Left renal pelvis (tissue), 4 donors: Measurements from ENCODE around the gene APPBP2. TPM values are rescaled to one million over a fixed set of nuclear protein-coding genes. Genes with fewer than 3 reads are reported as not detected.
"Not testable (repeated sequence)": the region's sequence is repeated elsewhere in the genome, so short reads cannot be mapped to it uniquely, and the experiment has no call there.

ENCODE experiments used
- DNase-seq, 4 donors: peaks; one replicate each; pipeline ENCODE4 v3.0.0-alpha.2; 2013; ENCODE audit warnings: low read depth in 4 of 4, low spot score in 3 of 4
- polyA plus RNA-seq, 4 donors: library from polyadenylated mRNA; unstranded; fragments of 120-200 nt; gene quantifications; one replicate each; pipeline ENCODE4 v1.2.1, GENCODE V29; 2013; ENCODE audit not compliant: insufficient read length in 4 of 4

Gene APPBP2
- polyA plus RNA-seq, 4 donors, result 49.4 to 57.5 (median 56.1) TPM

DNA sequence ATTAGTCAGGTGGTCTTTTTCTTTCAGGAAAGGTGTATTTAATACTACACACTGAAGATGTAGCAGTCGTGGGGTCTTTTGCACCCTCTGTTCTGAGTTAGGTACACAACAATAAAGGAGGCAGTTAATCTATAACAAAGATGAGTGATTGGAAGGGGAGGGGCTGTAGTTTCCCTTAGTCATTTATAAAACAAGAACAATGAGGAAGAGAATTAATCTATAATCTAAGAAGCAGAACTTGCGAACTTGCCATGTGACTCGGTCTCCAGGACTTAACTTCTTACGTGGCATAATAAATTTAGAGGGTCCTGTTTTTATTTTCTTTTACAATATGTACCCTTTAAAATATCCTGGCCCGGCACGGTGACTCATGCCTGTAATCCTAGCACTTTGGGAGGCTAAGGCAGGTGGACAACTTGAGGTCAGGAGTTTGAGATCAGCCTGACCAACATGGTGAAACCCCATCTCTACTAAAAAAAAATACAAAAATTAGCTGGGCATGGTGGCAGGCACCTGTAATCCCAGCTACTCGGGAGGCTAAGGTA is 8.6 kb upstream of the APPBP2 start:
- DNase-seq, result no peak

DNA sequence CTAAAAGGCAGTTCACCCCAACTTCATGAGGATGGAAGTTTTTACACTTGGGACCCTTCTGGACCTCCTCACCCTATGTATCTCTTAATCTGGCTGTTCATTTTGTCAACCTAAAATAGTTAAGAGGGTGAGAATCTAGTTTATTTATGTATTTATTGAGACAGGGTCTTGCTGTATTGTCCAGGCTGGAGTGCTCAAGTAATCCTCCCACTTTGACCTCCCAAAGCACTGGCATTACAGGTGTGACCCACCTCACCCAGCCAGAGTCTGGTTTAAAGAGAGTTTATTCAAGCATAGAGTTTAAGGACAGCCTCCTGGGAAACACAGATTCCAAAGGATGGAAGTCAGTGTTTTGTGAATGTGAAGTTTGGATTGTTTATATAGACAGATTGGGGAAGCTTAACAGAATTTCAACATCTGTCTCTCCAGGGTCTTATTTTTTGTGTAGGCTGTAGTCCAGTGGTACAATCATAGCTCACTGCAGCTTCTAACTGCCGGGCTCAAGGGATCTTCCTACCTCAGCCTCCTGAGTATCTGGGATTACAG is 8.0 kb upstream of the APPBP2 start:
- no peak for DNase-seq

DNA sequence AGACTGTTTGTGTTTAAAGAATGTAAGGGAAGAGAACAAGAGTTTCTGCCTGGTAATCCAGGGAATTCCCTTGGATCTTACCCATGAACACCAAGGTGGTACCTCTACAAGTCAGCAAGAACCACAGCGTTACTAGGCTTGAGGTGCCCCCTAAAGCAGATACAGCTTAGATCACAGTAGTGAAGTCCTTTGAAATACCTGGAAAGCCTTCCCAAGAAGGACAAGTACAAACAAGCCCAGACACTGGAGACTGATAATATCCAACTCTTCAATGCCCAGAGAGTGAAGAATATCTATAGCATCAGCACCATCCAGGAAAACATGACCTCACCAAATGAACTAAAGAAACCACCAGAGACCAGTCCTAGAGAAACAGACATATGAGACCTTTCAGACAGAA is 3.8 kb upstream of the APPBP2 start:
- no peak for DNase-seq

DNA sequence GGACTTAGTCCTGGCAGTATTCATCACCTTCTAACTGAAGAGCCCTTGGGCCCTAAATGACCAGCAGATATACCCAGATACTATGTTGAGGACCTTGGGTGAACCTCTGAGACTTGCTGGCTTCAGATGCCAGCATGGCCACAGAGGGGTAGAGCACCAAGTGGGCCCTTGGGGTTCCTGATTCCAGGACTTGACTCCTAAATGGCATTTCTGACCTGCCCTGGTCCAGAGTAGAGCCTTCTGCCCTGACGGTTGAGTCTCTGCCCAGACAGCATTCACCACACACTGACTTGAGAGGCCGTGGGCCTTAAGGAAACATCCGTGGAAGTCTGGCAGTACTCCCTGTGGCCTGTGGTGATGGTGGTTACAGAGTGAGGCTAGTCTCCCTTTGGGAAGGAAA is 2.8 kb upstream of the APPBP2 start:
- DNase-seq, result no peak

DNA sequence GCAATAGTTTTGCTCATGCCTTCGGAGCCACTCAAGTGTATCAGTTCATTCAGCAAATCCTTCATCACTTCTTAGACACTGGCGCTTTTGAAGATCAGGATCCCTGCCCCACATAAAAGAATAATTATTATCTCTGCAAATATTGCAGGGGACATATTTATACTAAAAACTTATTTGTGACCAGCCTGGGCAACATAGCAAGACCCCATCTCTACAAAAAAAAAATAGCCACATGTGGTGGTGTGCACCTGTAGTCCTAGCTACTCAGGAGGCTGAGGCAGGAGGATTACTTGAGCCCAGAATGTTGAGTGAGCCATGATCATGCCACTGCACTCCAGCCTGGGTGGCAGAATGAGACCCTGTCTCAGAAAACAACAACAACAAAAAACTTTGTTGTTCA is 1.7 kb upstream of the APPBP2 start:
- DNase-seq, result no peak

DNA sequence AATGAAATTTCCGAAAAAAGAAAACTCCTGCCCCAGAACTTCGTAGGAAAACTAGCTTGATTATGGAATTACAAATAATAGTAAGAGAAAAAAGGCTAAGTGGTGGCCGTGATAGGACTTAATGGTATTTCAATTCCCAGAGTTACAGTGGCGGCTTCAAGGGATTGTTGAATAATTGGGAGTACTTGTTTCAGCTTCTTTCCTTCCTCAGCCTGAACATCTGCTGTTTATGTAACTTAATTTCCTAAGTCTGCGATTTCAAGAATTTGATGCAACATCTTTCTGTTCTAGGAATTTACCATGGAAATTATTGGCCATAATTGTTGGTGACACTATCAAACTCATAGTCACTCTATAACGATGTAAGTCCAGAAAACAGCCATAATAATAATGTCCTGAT is 684 bp upstream of the APPBP2 start:
- DNase-seq, result no peak

DNA sequence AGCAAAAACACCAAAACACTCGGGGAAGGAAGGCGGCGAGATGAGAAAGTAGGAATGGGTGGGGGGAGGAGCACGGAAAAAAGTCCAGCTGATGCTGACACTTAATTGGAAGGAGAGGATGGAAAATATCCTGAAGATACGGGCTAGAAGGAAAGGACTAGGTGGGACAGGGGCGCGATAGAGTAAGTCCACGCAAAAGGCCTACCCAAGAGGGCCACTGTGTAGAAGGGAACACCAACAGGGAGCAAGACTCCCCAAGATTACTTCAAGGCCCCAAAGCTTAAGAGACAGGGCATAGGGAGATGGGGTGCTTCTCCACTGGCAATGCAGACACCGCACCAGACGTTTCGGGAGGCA is 736 bp downstream of the APPBP2 start:
- DNase-seq, result peak in 2 of 4 donors; percentile 31 to 53

DNA sequence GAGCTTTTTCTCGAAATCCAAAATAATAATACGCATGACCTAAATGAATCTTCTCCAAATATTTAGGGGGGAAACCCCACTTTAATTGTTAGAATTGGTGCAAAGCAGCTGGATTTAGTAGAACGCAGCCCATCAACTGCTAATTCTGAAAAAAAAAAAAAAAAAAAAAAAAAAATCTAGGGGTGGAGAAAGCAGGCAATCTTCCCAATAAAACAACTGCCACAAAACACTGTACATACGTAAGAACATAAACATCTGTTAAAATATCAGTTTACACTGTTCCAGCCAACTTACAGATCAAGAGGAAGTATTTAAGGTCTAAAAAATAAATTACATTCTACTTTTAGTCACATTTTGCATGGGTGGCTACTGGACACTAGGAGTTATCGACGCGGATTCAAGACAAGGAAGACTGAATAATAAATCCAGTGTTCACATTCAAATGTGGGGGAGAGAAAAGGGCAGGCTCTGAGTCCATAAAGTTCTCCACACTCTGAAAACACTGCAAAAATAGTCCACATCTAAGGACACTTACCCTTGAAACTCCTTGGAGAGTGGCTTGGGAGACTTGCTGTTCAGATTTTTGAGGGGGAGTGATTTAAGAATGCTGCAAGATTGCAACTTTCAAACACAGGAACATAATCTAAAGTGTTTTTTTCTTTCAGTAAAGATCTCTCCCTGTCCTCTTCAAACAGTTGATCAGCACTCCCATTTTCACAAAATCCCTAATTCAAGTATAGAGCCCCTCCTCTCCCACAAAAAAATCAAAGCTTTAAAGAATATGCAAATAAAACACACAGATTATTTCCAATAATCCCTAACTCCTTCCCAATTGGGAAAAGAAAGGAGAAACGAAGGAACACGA is 1.3 kb downstream of the APPBP2 start:
- peak; percentile 43 to 58 (median 48) for DNase-seq

DNA sequence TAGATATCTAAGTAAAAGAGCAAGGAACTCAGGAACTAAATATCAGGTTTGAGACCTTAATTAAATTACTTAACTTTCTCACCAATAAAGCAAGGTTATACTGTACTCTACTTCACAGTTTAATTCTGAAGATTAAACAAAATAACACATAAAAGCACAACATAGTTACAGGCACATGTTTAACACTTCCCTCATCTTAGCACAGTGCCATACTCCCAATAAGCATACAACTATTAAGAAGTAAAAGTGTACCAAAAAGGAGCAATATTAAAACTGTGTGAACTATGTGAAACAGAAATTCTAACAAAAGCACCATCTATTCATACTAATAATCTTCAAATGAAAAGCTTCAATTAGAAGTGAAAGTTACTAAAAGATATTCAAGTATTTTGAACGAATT is 2.2 kb downstream of the APPBP2 start:
- no peak for DNase-seq

DNA sequence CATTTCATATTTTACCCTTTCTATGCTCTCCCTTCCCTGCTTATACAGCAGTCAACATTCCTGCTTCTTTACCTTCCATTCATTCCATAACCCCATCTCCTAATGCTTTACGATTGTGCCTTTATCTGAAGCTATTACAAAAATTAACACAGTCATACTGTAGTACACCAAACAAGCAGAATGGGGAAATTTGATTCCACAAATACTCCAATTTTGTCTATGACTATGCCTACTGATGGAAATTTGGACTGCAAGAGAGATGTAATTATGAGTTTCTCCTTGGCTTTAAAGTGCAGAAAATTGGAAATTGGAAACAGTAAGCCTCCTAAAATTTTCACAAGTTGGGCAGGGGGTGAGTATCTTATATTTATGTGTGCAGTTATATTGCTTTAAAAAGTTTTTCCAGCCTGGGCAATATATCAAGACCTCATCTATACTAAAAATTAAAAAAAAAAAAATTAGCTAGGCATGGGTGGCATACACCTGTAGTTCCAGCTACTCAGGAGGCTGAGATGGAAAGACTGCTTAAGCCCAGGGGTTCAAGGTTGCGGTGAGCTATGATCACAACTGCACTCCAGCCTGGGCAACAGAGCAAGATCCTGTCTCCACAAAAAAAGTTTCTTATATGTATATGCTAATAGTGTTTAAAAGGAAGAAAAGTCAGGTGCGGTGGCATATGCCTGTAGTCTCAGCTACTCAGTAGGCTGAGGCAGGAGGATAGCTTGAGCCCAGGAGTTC is 3.0 kb downstream of the APPBP2 start:
- DNase-seq, result no peak

DNA sequence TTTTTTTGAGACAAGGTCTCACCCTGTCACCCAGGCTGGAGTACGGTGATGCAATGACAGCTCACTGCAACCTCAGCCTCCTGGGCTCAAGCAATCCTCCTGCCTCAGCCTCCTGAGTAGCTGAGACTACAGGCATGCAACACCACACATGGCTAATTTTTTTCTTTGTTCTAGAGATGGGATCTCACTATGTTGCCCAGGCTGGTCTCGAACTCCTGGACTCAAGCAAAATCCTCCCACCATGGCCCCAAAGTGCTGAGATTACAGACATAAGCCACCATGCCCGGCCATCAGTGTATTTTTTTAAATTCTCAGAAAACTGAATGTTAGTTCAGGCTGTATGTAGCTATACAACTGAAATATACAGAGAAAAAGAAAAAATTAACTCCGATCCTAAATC is 6.2 kb downstream of the APPBP2 start:
- DNase-seq, result no peak

DNA sequence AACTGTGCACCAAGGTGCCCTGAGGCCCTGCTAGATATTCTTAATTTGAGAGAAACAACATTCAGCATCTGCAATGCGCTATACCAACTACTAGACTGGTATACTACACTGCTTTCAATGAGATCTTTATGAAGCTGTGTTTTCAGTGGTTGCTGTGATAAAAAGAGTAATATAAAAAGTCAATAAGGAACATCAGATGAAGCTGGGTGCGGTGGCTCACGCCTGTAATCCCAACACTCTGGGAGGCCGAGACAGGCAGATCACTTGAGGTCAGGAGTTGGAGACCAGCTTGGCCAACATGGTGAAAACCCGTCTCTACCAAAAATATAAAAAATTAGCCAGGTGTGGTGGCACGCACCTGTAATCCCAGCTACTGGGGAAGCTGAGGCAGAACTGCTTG is 10.4 kb downstream of the APPBP2 start:
- not testable (repeated sequence) for DNase-seq

DNA sequence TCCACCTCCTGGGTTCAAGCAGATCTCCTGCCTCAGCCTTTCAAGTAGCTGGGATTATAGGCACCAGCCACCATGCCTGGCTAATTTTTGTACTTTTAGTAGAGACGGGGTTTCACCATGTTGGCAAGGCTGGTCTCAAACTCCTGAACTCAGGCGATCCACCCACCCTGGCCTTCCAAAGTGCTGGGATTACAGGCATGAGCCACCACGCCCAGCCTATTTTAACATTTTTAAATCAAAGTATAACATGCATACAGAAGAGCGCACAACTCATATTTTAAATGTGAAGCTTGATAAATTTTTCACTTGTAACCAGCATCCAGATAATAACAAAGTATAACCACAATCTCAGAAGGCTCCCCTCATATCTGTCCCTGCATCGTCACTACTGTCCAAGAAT is 10.8 kb downstream of the APPBP2 start:
- DNase-seq, result not testable (repeated sequence)

DNA sequence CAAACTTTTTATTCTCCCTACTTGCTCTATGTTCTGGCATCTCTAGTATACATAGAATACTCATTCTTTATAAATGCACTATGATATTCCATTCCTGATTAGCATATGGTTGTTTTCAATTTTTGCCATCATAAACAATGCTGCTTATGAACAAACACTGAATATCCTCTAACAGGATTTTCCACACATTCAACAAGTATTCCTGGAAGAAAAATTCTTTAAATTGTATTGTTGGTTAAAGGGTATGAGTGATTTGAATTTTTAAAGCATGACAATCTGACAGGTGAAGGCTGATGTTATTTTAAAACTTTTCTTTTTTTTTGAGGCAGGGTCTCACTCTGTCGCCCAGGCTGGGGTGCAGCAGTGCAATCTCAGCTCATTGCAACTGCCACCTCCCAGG is 11.5 kb downstream of the APPBP2 start:
- no peak for DNase-seq

DNA sequence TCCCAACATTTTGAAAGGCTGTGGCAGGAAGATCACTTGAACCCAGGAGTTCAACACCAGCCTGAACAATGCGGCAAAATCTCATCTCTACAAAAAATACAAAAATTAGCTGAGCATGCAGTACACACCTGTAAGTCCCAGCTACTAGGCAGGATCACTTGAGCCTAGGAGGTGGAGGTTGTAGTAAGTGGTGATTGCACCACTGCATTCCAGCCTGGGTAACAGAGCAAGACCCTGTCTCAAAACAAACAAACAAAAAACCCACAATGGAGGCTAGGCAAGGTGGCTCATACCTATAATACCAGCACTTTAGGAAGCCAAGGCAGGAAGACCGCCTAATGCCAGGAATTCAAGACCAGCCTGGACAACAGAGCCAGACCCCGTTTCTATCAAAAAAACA is 12.0 kb downstream of the APPBP2 start:
- DNase-seq, result no peak

DNA sequence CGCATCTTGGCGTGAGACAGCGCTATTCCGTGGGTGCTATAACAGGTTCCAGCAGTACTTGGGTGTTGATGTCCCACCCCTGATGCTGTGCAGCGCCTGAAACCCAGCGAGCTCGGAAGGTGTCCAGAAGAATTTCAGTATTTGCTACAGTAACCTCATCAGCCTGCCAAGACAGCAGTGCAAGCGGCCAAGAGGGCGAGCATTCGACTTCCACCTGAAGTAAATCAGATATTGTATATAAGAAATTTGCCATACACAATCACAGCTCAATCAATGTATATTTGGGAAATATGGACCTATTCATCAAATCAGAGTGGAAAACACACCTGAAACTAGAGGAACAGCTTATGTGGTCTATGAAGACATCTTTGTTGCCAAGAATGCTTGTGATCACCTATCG is 13.0 kb downstream of the APPBP2 start:
- DNase-seq, result no peak

DNA sequence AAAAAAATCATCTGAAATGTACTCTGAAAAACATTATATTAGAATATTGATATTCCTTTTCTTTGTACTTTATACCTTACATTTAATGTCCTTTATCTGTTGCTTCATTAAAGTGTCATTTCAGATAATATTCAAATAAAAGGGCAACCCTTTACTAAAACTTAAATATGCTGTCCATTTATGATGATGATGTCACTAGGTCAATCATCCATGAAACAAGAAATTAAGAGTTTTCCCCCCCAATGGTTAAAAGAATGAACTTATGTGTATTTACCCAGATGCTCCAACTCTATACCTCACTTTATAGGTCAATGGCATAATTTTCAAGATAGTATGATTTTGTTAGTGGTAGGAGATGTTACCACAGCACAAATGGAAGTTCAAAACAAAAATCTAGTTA is 15.3 kb downstream of the APPBP2 start:
- DNase-seq, result no peak

DNA sequence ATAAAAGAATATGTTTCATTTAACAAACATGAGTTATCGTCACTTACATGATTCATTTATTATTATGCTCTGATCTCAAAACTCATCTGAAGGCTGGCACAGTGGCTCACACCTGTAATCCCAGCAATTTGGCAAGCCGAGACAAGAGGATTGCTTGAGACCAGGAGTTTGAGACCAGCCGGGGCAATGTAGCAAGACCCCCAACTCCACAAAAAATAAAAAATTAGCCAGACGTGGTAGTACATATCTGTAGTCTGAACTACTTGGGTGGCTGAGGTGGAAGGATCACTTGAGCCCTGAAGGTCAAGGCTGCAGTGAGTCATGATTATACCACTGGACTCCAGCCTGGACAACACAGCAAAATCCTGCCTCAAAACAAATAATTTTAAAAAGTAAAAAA is 16.0 kb downstream of the APPBP2 start:
- DNase-seq, result no peak

DNA sequence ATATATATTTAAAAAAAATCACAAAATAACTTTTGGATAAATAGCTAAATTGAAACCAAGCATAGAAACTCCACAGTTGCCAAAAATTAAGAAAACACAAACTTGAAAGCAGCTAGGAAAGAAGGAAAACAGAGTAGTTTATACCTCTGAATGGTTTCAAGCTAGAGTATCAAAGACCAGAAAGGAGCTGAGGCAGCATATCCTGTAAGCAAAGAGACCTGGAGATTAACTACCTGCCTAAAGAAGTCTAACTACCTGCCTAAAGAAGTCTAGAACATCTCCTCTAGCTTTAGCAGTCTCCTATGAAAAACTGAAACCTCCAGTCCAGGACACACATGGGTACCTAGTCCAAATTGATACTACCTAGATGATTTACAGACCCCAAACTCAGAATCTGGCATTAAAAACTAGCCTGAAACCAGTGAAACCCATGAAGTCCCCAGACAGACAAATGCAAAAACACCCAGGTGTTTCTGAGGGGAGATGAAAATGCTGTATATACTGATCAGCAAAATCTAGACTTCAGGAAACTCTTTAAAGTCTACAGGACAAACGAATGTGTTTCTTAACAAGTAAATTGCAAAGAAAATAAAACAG is 17.6 kb downstream of the APPBP2 start:
- no peak for DNase-seq

DNA sequence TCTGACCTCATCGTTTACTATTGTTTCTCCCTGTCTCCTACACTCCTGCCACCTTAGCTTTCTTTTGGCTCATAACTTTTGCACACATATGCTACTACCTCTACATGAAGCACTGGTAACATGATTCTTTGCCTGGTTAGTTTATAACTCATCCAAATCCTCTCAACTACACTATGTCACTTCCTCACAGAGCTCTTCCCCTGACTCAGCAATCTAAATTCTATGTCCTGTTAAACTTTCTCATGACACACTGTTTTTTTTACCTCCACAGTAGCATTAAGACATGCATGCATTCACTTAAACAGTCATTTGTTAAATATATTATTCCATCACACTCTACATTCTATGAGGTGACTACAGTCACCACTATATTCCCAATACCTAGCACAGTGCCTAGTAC is 19.7 kb downstream of the APPBP2 start:
- DNase-seq, result no peak

DNA sequence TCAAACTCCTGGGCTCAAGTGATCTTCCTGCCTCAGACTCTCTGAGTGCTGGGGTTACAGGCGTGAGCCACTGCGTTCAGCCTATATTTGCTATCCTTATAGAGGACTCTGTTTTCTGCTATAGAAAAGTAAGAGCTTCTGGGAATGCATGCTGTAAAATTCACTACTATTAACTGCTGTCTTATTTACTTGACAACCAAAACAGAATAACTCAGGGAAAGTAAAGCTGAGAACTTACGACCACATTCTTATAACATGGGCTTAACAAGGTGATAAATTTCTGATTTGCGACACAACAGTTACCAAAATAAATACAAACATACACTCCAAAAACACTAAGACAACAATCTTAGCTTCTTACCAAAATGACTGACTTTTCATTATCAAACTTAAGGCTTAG is 23.9 kb downstream of the APPBP2 start:
- DNase-seq, result no peak
